C4-2B (cell line): ENCODE results near the gene FAM53B.

ENCODE experiments used
- H3K27ac ChIP-seq: fragments of 450-650 bp; 2 replicates; pipeline ENCODE4 v1.5.1; 2017
- CTCF ChIP-seq: fragments of 450-650 bp; conservative IDR thresholded peaks from 2 replicates; pipeline ENCODE4 v1.5.1; 2017; ENCODE audit warnings: mild to moderate bottlenecking
- ZFX ChIP-seq: fragments of 450-650 bp; IDR thresholded peaks from 2 replicates; pipeline ENCODE4 v1.6.1; 2017

Gene FAM53B

GRCh38 chr10:124672181-124672638 is 72.0 kb downstream of the FAM53B start:
- no peak for TF ChIP-seq CTCF
- no peak for TF ChIP-seq ZFX
- H3K27ac ChIP-seq, result no peak overlapping the region

GRCh38 chr10:124671486-124672075 is 72.6 kb downstream of the FAM53B start:
- TF ChIP-seq CTCF (no peak), ZFX (no peak)
- no peak overlapping the region for H3K27ac ChIP-seq

GRCh38 chr10:124670849-124671248 is 73.3 kb downstream of the FAM53B start:
- TF ChIP-seq CTCF (no peak), ZFX (no peak)
- H3K27ac ChIP-seq, result no peak overlapping the region

- H3K27ac ChIP-seq, result no peak overlapping the region
- TF ChIP-seq CTCF, result no peak
- no peak for TF ChIP-seq ZFX
These were observed 74.1 kb downstream of the FAM53B start for GRCh38 chr10:124669824-124670654.

GRCh38 chr10:124669141-124669823 is 74.9 kb downstream of the FAM53B start:
- TF ChIP-seq ZFX, result no peak
- TF ChIP-seq CTCF, result no peak
- H3K27ac ChIP-seq, result no peak overlapping the region

- no peak for TF ChIP-seq CTCF
- no peak for TF ChIP-seq ZFX
- H3K27ac ChIP-seq, result no peak overlapping the region
These were observed 75.6 kb downstream of the FAM53B start for GRCh38 chr10:124668517-124669051.
